Gastroesophageal sphincter (tissue), 4 donors: ENCODE measurements around the gene LDB2. TPM values are rescaled to one million over a fixed set of nuclear protein-coding genes. Genes with fewer than 3 reads are reported as not detected.

Experiments used
- ATAC-seq: fragments of 150-250 bp; one replicate; pipeline ENCODE4 v1.9.1; 2016; ENCODE audit warnings: mild to moderate bottlenecking, moderate library complexity
- H3K27ac ChIP-seq, 4 donors: fragments of 200-600 bp; sonication (generic) in 3 of 4; 1 replicate in 3 of 4; 2 replicates in 1 of 4; pipeline ENCODE4 v1.5.1; 2016 to 2019
- H3K27me3 ChIP-seq: fragments of 200-600 bp; sonication (generic); one replicate; pipeline ENCODE4 v1.5.1; 2019
- H3K36me3 ChIP-seq, 2 donors: fragments of 200-600 bp; sonication (generic); one replicate each; pipeline ENCODE4 v1.5.1; 2019; ENCODE audit warnings: control low read depth in 1 of 2
- H3K4me1 ChIP-seq, 3 donors: fragments of 200-600 bp; sonication (generic); 1 replicate in 2 of 3; 2 replicates in 1 of 3; pipeline ENCODE4 v1.5.1; 2016 to 2019; ENCODE audit warnings: control low read depth in 2 of 3
- H3K4me3 ChIP-seq, 2 donors: fragments of 200-600 bp; sonication (generic); one replicate each; pipeline ENCODE4 v1.5.1; 2019; ENCODE audit warnings: mild to moderate bottlenecking in 1 of 2, moderate library complexity in 1 of 2
- H3K9me3 ChIP-seq, 3 donors: fragments of 200-600 bp; sonication (generic); one replicate each; pipeline ENCODE4 v1.5.1; 2017 to 2019; ENCODE audit warnings: control low read depth in 2 of 3
- EP300 ChIP-seq: sonication (generic); formaldehyde crosslinking; IDR thresholded peaks from one replicate; pipeline ENCODE4 v1.6.1; 2017; ENCODE audit warnings: antibody characterized with exemption, mild to moderate bottlenecking
- POLR2A ChIP-seq, 2 donors: fragments of 450-650 bp; IDR thresholded peaks; one replicate each; pipeline ENCODE4 v1.6.1; 2017; ENCODE audit warnings: antibody characterized with exemption in 2 of 2, mild to moderate bottlenecking in 2 of 2, moderate library complexity in 1 of 2
- POLR2AphosphoS5 ChIP-seq: sonication (generic); formaldehyde crosslinking; IDR thresholded peaks from one replicate; pipeline ENCODE4 v1.6.1; 2017; ENCODE audit warnings: antibody characterized with exemption
- WGBS, 2 donors: methylation state at CpG; one replicate each; pipeline ENCODE4 v1.1.5; 2018; ENCODE audit warnings: low coverage in 1 of 2; 5-methylcytosine and 5-hydroxymethylcytosine counted together
- total RNA-seq, 4 donors: library from RNA; depleted of rRNA; stranded (reverse); fragments of >200 nt; gene quantifications; one replicate each; pipeline ENCODE4 v1.1.0, GENCODE V29; 2016
- TF ChIP-seq, protein P1 (sequence below), 4 experiments: fragments of 200-600 bp in 2 of 4; fragments of 450-650 bp in 2 of 4; sonication (generic) in 1 of 4; IDR thresholded peaks; one replicate each; pipeline ENCODE4 v1.5.1; 2017 to 2019; ENCODE audit warnings: antibody characterized with exemption in 4 of 4, mild to moderate bottlenecking in 2 of 4, moderate library complexity in 2 of 4

Gene LDB2
- total RNA-seq, 4 donors from 2014 or later: 23.6 to 29.6 (median 28.3) TPM

DNA sequence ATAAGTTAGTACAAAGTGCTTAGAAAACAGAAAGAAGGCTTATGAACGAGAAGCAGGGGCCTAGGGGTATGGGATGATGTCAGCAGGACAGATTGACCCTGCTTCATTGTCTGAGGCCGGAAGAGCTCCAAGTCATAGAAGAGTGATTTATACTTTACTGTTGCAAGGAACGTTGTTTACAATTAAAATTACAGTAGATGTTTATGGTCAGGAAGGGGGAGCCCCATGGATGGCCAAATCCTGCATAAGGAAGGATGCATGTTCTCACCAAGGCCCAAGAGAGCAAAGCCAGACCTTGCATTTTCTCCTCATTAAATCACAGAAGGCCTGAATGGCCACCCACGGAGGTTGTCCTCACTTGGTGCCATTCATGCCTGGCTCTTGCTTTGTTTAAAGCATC is 115.3 kb downstream of the LDB2 start:
- 20 to 51% methylated on average over 1 to 4 of the region's 4 CpGs for WGBS, 2 donors
- Histone ChIP-seq H3K4me1 (peaks cover 0 to 11% (median 0%) of the 10 kb centered on the region in 3 donors), H3K4me3 (no peak overlapping the region), H3K9me3 (no peaks in the 10 kb centered on the region), H3K27me3 (no peaks in the 10 kb centered on the region), H3K27ac (no peak overlapping the region), H3K36me3 (no peaks in the 10 kb centered on the region)
- ATAC-seq: no peak
- TF ChIP-seq POLR2A (IDR thresholded peaks at IDR 0.05) (no peak), EP300 (no peak), POLR2AphosphoS5 (no peak)
- TF ChIP-seq, protein P1, sequence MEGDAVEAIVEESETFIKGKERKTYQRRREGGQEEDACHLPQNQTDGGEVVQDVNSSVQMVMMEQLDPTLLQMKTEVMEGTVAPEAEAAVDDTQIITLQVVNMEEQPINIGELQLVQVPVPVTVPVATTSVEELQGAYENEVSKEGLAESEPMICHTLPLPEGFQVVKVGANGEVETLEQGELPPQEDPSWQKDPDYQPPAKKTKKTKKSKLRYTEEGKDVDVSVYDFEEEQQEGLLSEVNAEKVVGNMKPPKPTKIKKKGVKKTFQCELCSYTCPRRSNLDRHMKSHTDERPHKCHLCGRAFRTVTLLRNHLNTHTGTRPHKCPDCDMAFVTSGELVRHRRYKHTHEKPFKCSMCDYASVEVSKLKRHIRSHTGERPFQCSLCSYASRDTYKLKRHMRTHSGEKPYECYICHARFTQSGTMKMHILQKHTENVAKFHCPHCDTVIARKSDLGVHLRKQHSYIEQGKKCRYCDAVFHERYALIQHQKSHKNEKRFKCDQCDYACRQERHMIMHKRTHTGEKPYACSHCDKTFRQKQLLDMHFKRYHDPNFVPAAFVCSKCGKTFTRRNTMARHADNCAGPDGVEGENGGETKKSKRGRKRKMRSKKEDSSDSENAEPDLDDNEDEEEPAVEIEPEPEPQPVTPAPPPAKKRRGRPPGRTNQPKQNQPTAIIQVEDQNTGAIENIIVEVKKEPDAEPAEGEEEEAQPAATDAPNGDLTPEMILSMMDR (IDR thresholded peaks at IDR 0.05): no peak

DNA sequence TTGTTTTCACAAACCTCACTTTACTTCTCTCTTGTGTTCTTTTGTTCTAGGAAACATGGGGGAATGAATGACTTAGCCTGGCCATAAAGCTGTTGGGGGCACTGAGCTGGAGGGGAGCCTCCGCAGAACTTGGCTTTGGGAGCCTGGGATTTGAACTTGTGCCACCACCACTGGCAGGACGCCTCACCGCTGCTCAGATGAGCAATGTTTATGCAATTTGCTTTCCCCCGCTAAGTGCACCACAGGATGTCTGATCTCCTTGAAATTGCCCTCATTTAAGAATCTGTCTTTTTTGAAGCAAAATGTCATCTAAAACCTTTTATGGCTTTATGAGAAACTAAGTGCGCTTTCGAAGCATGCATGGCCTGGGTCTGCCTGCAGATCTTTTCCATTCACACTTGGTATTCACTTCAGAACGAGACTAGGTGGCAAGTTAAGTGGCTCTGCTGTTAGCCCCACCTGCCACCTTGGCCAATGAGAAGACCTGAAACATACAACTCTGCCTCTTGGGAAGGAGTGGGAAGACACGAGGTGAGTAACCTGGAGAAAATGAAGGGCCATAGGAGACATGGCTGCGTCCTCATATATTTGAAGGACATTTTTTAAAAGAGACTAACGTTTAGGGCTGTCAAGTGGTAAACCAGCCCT is 119.3 kb downstream of the LDB2 start:
- TF ChIP-seq EP300 (no peak), POLR2AphosphoS5 (no peak), POLR2A (IDR thresholded peaks at IDR 0.05) (no peak)
- TF ChIP-seq, protein P1 (IDR thresholded peaks at IDR 0.05): no peak

DNA sequence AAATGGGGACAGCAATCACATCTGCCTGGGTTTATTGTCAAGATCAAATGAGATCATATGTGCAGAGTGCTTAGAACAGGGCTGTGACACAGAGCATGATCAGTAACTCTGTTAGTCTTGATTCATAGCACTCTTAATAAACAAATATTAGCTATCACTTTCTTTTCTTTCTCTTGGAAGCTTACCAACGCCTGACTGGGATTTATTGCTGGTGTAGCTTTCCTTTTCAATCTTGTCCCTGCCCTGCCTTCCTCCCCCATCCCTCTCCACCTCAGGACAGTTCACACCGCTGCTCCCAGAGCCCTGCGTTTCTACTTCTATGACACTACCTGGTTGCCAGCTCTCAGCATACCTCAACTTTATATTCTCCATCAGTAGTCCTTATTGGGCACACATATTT is 120.7 kb downstream of the LDB2 start:
- H3K4me3 ChIP-seq: no peak overlapping the region
- WGBS, 2 donors: 73 to 81% methylated on average over 3 of the region's 3 CpGs

More for the DNA sequence above, 119.3 kb downstream of the LDB2 start:
- H3K36me3 ChIP-seq: peaks cover 0 to 4% of the 10 kb centered on the region in 2 donors
- no peak overlapping the region for H3K27ac ChIP-seq
- no peaks in the 10 kb centered on the region for H3K9me3 ChIP-seq
- H3K4me1 ChIP-seq: peaks cover 0 to 12% (median 0%) of the 10 kb centered on the region in 3 donors
- no peaks in the 10 kb centered on the region for H3K27me3 ChIP-seq
- ATAC-seq: no peak
- 62 to 65% methylated on average over 4 to 10 of the region's 10 CpGs for WGBS, 2 donors
- H3K4me3 ChIP-seq: no peak overlapping the region

DNA sequence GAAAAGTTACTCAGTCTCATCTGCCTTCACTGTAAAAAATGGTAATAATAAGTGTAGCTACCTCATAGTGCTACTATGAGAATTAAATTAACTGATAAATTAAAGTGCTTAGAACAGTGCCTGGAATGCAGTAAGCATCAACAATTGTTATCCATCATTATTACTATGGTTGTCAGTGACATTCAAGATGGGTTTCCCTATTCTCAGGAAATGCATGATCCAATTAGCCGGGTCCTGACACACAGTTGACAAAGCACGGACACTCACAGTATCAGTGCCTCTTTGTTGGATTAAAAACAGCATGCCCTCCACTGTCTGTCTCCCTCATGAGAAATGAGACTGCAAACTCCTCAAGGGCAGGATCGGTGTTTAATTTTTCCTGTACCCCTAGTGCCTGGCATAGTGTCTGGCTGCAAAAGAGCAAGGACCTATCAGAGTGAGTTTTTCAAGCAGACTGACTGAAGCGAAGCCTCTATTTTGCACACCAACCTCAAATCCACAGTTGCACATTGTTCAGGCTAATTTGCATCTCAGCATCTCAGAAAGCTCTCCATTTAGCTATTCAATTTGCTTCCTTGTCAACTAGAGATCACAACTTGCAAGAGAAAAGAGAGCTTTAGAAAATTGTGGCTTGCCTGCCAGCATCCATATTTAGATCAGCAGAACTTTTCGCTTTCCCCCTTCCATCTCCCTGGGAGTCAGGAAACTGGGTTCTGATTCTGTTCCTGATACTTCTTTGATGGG is 122.9 kb downstream of the LDB2 start:
- Histone ChIP-seq H3K36me3 (peaks cover 0 to 4% of the 10 kb centered on the region in 2 donors), H3K27ac (no peak overlapping the region), H3K9me3 (no peaks in the 10 kb centered on the region), H3K4me1 (peaks cover 0 to 25% (median 3%) of the 10 kb centered on the region in 3 donors), H3K4me3 (no peak overlapping the region), H3K27me3 (no peaks in the 10 kb centered on the region)
- ATAC-seq: no peak
- 76 to 87% methylated on average over 4 to 5 of the region's 5 CpGs for WGBS, 2 donors
- TF ChIP-seq EP300 (no peak), POLR2AphosphoS5 (no peak), POLR2A (IDR thresholded peaks at IDR 0.05) (no peak)
- TF ChIP-seq, protein P1 (IDR thresholded peaks at IDR 0.05): no peak

More for the DNA sequence above, 120.7 kb downstream of the LDB2 start:
- Histone ChIP-seq H3K27me3 (no peaks in the 10 kb centered on the region), H3K9me3 (no peaks in the 10 kb centered on the region), H3K27ac (no peak overlapping the region), H3K4me1 (peaks cover 0 to 15% (median 0%) of the 10 kb centered on the region in 3 donors), H3K36me3 (peaks cover 0 to 4% of the 10 kb centered on the region in 2 donors)
- ATAC-seq: no peak
- no peak for TF ChIP-seq EP300
- TF ChIP-seq POLR2A (IDR thresholded peaks at IDR 0.05): no peak
- TF ChIP-seq, protein P1 (IDR thresholded peaks at IDR 0.05): no peak
- no peak for TF ChIP-seq POLR2AphosphoS5
